NCI-H2029 treated with DMSO at 0.1 percent for 48 hours (cell line): Measurements from ENCODE around the gene ZNF277.

Experiments
- DNase-seq: peaks from one replicate; lab custom pipeline; 2025; lab: John Stamatoyannopoulos, UW

The ZNF277 gene

DNA sequence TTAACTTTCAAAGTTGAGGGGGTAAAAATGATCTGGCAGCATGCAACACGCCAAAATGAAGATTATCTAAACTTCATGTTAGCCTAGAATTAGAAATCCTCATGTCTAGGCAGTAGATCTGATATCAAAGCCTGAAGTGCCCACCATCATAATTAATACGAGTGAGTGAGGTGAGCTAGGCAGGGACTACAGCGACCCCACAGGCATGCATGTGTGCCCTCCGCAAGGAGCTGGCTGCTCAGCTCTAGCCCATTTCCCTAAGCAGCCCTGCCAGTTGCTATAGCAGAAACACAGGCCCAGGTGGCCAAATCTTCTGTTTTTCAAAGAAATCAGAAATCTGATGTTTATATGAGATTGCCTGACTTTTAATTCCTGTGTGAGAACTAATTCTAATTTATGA lies 150.6 kb downstream of the ZNF277 start:
- no peak for DNase-seq

GRCh38 chr7:112358513-112358912 lies 152.0 kb downstream of the ZNF277 start:
- no peak for DNase-seq

- no peak for DNase-seq
These were observed 152.6 kb downstream of the ZNF277 start for GRCh38 chr7:112359086-112359485.

GRCh38 chr7:112360681-112361080 lies 154.2 kb downstream of the ZNF277 start:
- no peak for DNase-seq

DNA sequence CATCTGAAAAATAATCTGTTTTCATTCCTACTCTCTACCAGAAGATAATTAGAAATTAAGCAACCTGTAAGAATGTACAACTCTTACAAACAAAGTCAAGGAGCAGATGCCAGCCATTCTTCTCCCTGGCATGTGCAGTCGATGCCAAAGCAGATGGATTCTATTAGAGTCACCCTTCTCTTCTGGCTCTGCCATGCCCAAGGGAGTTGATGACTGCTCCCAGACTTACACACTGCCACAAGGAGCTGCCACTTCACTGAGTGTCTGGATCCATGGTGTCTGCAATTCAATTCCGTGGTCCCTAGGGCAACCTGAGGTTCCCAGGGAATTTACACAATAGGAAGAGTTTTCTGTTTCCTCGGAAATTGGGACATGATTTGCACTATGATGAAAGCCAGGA lies 154.7 kb downstream of the ZNF277 start:
- no peak for DNase-seq

- no peak for DNase-seq
These were observed 155.7 kb downstream of the ZNF277 start for GRCh38 chr7:112362053-112362650.

DNA sequence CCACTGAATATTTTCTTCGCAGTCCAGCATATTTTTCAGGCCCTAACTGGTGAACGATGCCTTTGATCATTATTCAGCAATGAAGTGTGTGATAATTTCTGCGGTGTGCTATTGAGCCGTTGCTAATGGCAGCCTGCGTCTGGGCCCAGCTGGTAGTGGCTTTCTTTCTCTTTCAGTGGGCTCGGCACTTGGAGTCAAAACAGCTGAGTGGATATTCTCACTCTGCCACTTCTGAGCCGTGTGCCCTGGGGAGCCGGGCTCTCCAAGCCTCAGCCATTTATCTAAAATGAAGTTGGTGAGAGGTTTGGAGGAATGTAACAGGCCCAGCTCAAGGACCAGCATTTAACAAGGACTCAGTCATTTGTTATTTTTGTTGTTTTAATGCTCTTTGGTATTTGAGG lies 156.2 kb downstream of the ZNF277 start:
- no peak for DNase-seq

GRCh38 chr7:112364388-112364787 lies 157.9 kb downstream of the ZNF277 start:
- no peak for DNase-seq

GRCh38 chr7:112365551-112365950 lies 159.1 kb downstream of the ZNF277 start:
- no peak for DNase-seq

GRCh38 chr7:112366886-112367285 lies 160.4 kb downstream of the ZNF277 start:
- no peak for DNase-seq

DNA sequence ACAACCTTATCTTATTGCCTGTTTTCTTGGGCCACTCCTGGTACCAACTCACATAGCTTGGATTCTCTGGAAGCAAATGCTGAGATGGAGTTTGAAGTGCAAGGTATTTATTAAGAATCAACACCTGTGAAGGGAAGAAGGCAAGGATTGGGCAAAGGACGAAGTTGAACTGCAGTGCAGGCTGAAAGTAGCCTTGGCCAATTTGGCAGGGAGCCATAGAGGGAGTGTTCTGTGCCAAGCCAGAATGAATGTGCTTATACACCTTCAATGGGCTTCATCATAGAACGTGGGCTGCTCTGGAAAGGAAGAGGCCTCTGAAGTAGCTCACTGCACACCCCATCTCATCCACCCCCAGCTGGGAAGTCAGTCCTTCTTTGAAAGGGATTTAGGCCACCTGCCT lies 163.9 kb downstream of the ZNF277 start:
- peak; percentile 60 for DNase-seq

- DNase-seq: no peak
These were observed 165.2 kb downstream of the ZNF277 start for GRCh38 chr7:112371701-112372100.

- no peak for DNase-seq
These were observed 165.6 kb downstream of the ZNF277 start for GRCh38 chr7:112372101-112372500.

DNA sequence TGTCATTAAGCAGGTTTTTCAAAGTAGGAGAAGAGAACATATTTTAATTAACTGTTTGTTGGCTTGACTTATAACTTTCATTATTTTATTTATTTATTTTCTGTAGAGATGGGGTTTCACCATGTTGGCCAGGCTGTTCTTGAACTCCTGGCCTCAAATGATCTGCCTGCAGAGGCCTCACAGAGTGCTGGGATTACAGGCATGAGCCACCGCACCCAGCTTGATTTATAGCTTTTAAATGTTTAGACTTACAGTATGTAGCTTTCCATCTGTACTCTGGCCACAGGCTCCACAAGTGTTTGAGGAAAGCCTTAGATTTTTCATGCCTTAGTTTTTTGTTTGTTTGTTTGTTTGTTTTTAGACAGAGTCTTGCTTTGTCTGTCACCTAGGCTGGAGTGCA lies 171.1 kb downstream of the ZNF277 start:
- no peak for DNase-seq

DNA sequence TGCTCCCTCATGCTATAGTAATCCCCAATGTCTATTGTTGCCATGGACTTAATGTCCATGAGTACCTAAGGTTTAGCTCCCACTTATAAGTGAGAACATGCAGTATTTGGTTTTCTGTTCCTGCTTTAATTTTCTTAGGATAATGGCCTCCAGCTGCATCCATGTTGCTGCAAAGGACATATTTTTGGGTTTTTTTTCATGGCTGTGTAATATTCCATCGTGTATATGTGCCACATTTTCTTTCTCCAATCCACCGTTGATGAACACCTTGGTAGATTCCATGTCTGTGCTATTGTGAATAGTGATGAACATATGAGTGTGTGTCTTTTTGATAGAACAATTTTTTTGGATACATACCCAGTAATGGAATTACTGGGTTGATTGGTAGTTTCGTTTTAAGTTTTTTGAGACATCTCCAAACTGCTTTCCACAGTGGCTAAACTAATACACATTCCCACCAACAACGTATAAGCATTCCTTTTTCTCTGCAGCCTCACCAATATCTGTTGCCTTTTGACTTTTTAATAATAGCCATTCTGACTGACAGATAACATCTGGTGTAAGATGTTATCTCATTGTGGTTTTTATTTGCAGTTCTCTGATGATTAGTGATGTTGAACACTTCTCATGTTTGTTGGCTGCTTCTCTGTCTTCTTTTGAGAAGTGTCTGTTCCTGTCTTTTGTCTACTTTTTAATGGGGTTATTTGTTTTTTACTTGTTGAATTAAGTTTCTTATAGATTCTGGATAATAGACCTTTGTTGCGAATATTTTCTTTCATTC lies 175.0 kb downstream of the ZNF277 start:
- DNase-seq: no peak

DNA sequence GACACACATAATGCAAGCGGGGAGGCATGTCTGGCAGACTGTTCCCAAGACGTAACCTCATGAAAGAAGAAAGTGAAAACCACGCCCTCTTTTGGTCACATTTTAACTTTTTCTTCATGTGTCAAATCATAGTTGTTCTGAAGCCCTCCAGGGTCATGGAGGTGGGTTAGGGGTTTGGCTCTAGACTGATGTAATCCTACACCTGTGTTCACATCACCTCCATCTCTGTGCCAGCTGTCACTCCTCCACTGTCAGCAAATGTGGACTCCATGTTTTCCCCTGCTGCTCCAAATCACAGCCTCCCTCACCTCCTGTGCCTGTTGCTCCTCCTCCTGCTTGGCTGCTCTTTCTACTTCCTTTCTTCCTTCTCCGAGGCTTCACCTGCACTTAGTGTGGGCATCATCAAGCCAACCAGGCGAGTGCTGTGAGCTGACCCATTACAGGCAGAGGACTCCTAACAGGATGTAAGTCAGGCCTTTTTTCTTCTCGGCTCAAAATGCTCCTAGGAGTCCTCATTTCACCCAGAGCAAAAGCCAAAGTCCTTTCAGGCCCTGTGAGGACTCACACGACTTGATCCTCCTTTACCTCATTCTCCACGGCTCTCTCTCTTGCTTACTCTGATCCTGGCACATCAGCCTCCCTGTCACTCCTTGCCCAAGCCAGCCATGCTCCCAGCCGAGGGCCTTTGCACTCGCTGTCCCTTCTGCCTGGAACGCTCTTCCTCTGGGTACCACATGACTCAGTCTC lies 177.3 kb downstream of the ZNF277 start:
- no peak for DNase-seq

GRCh38 chr7:112385516-112385915 lies 179.0 kb downstream of the ZNF277 start:
- no peak for DNase-seq

DNA sequence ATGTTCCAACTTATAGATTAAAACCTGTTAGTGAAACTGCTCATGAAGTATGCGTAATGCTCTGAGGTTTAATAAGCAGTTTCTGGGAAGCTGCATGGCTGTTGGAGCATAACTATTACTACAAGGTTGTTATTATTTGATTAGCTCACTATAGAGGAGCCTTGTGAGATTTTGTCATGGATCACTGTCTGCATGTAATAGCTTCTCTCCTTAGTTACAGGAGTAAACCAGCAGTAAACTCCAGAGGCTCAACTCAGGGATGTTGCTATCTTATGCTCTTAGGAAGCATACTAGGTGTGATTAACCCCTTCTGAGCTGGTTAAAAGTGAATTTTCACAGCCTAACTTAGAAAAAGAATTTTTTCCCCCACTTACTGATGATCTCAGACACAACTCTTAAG lies 180.1 kb downstream of the ZNF277 start:
- DNase-seq: no peak

GRCh38 chr7:112390167-112390566 lies 183.7 kb downstream of the ZNF277 start:
- no peak for DNase-seq

- peak; percentile 36 for DNase-seq
These were observed 184.8 kb downstream of the ZNF277 start for GRCh38 chr7:112391079-112391821.

DNA sequence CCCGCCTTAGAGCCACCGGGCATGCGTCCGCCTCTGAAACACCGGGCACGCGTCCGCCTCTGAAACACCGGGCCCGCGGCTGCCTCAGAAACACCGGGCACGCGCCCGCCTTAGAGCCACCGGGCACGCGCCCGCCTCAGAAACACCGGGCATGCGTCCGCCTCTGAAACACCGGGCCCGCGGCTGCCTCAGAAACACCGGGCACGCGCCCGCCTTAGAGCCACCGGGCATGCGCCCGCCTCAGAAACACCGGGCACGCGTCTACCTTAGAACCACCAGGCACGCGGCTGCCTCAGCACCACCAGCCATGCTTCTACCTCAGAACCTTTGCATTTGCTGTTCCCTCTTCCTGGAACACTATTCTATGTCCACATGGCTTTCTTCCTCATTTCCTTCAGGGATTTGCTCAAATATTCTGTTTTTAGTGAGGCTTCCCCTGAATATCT lies 185.4 kb downstream of the ZNF277 start:
- DNase-seq: peak; percentile 76
